H9 (cell line): ENCODE results near the gene EPAS1. TPM values are rescaled to one million over a fixed set of nuclear protein-coding genes. Genes with fewer than 3 reads are reported as not detected.

Source experiments
- DNase-seq: peaks from one replicate; pipeline ENCODE4 v3.0.0-alpha.2; 2017
- H2AFZ ChIP-seq: one replicate; pipeline ENCODE4 v1.6.1; 2013; ENCODE audit warnings: mild to moderate bottlenecking, low read length, control low read depth, moderate library complexity
- H2AK5ac ChIP-seq: 2 replicates; pipeline ENCODE4 v1.6.1; 2013; ENCODE audit warnings: low read length, control low read depth, mixed read lengths; ENCODE audit not compliant: insufficient read length
- H2BK120ac ChIP-seq: one replicate; pipeline ENCODE4 v1.6.1; 2013; ENCODE audit warnings: low read depth, mild to moderate bottlenecking, low read length, control low read depth, inconsistent platforms; ENCODE audit not compliant: poor library complexity, severe bottlenecking
- H2BK12ac ChIP-seq: 2 replicates; pipeline ENCODE4 v1.6.1; 2013; ENCODE audit warnings: low read length, control low read depth, mixed read lengths, low read depth; ENCODE audit not compliant: insufficient read length
- H2BK15ac ChIP-seq: 2 replicates; pipeline ENCODE4 v1.6.1; 2013; ENCODE audit warnings: low read depth, low read length, control low read depth
- H2BK20ac ChIP-seq: one replicate; pipeline ENCODE4 v1.6.1; 2013; ENCODE audit warnings: low read depth, mild to moderate bottlenecking, low read length, control low read depth, inconsistent platforms; ENCODE audit not compliant: poor library complexity, severe bottlenecking
- H2BK5ac ChIP-seq: 2 replicates; pipeline ENCODE4 v1.6.1; 2013; ENCODE audit warnings: low read length, control low read depth, mixed read lengths; ENCODE audit not compliant: insufficient read length
- H3K14ac ChIP-seq: 2 replicates; pipeline ENCODE4 v1.6.1; 2013; ENCODE audit warnings: low read length, control low read depth; ENCODE audit not compliant: insufficient read depth
- H3K18ac ChIP-seq: 2 replicates; pipeline ENCODE4 v1.6.1; 2013; ENCODE audit warnings: low read depth, mild to moderate bottlenecking, mixed read lengths, low read length, control low read depth; ENCODE audit not compliant: insufficient read length
- H3K23ac ChIP-seq: 2 replicates; pipeline ENCODE4 v1.6.1; 2013; ENCODE audit warnings: low read length, control low read depth, mixed read lengths, low read depth; ENCODE audit not compliant: insufficient read length
- H3K23me2 ChIP-seq: 2 replicates; pipeline ENCODE4 v1.6.1; 2013; ENCODE audit warnings: low read depth, mild to moderate bottlenecking, mixed read lengths, low read length, control low read depth; ENCODE audit not compliant: insufficient read length, poor library complexity, severe bottlenecking
- H3K27ac ChIP-seq: 2 replicates; pipeline ENCODE4 v1.5.1; 2013; ENCODE audit warnings: low read length, control low read depth, mixed read lengths, low read depth; ENCODE audit not compliant: insufficient read length
- H3K27me3 ChIP-seq: 2 replicates; pipeline ENCODE4 v1.6.1; 2013; ENCODE audit warnings: low read length, control low read depth, inconsistent platforms; ENCODE audit not compliant: insufficient read depth
- H3K4ac ChIP-seq: 2 replicates; pipeline ENCODE4 v1.6.1; 2013; ENCODE audit warnings: low read depth, mild to moderate bottlenecking, control low read depth, inconsistent platforms, low read length, moderate library complexity
- H3K4me1 ChIP-seq: 2 replicates; pipeline ENCODE4 v1.6.1; 2013; ENCODE audit warnings: low read length, control low read depth, inconsistent platforms; ENCODE audit not compliant: insufficient read depth
- H3K4me2 ChIP-seq: 2 replicates; pipeline ENCODE4 v1.6.1; 2013; ENCODE audit warnings: low read length, control low read depth, mixed read lengths; ENCODE audit not compliant: insufficient read length, insufficient read depth
- H3K56ac ChIP-seq: 2 replicates; pipeline ENCODE4 v1.6.1; 2013; ENCODE audit warnings: low read depth, mild to moderate bottlenecking, mixed read lengths, low read length, control low read depth; ENCODE audit not compliant: insufficient read length
- H3K79me1 ChIP-seq: 2 replicates; pipeline ENCODE4 v1.6.1; 2013; ENCODE audit warnings: low read depth, mild to moderate bottlenecking, moderate library complexity, low read length, control low read depth, inconsistent platforms; ENCODE audit not compliant: insufficient read depth, poor library complexity, severe bottlenecking
- H3K79me2 ChIP-seq: 2 replicates; pipeline ENCODE4 v1.6.1; 2013; ENCODE audit warnings: low read length, control low read depth, inconsistent platforms; ENCODE audit not compliant: insufficient read depth
- H3K9ac ChIP-seq: 2 replicates; pipeline ENCODE4 v1.6.1; 2013; ENCODE audit warnings: low read length, control low read depth, mixed read lengths; ENCODE audit not compliant: insufficient read length; ENCODE audit errors: extremely low read depth
- H3K9me3 ChIP-seq: one replicate; pipeline ENCODE4 v1.6.1; 2013; ENCODE audit warnings: low read depth, low read length, inconsistent platforms; ENCODE audit not compliant: control insufficient read depth
- H3T11ph ChIP-seq: one replicate; pipeline ENCODE4 v1.6.1; 2013; ENCODE audit warnings: mild to moderate bottlenecking, low read length, control low read depth, inconsistent platforms
- H4K20me1 ChIP-seq: one replicate; pipeline ENCODE4 v1.6.1; 2013; ENCODE audit not compliant: control insufficient read depth, insufficient read length, insufficient read depth
- H4K5ac ChIP-seq: 2 replicates; pipeline ENCODE4 v1.6.1; 2013; ENCODE audit warnings: low read depth, mild to moderate bottlenecking, mixed read lengths, low read length, control low read depth; ENCODE audit not compliant: insufficient read length
- H4K8ac ChIP-seq: replicated peaks from 2 replicates; pipeline ENCODE4 v1.6.1; 2013; ENCODE audit warnings: low read length, control low read depth, mixed read lengths, low read depth; ENCODE audit not compliant: insufficient read length
- H4K91ac ChIP-seq: 2 replicates; pipeline ENCODE4 v1.6.1; 2013; ENCODE audit warnings: low read depth, mild to moderate bottlenecking, moderate library complexity, mixed read lengths, low read length, control low read depth; ENCODE audit not compliant: insufficient read length
- H3K27ac Mint-ChIP-seq, 3 experiments: 2 replicates in 2 of 3; 3 replicates in 1 of 3; pipeline ENCODE4 v1.8.0; 2020 to 2021; ENCODE audit warnings: mixed read lengths in 3 of 3, mild to moderate bottlenecking in 1 of 3, moderate library complexity in 1 of 3
- H3K27me3 Mint-ChIP-seq: 2 replicates; pipeline ENCODE4 v1.8.0; 2021; ENCODE audit warnings: low read depth, mild to moderate bottlenecking, moderate library complexity, mixed read lengths
- H3K36me3 Mint-ChIP-seq, 3 experiments: 2 replicates in 2 of 3; 3 replicates in 1 of 3; pipeline ENCODE4 v1.8.0; 2020 to 2021; ENCODE audit warnings: low read depth in 3 of 3, mixed read lengths in 3 of 3; ENCODE audit not compliant: insufficient read depth in 1 of 3
- H3K4me1 Mint-ChIP-seq, 2 experiments: 2 replicates each; pipeline ENCODE4 v1.8.0; 2020; ENCODE audit warnings: mixed read lengths in 2 of 2
- H3K4me3 Mint-ChIP-seq, 2 experiments: 2 replicates in 1 of 2; 3 replicates in 1 of 2; pipeline ENCODE4 v1.8.0; 2020 to 2021; ENCODE audit warnings: mild to moderate bottlenecking in 2 of 2, mixed read lengths in 2 of 2, moderate library complexity in 1 of 2
- H3K9me3 Mint-ChIP-seq, 2 experiments: 2 replicates in 1 of 2; 3 replicates in 1 of 2; pipeline ENCODE4 v1.8.0; 2020; ENCODE audit warnings: mild to moderate bottlenecking in 2 of 2, mixed read lengths in 2 of 2, moderate library complexity in 1 of 2
- WGBS: extraction: QIAGEN DNeasy Blood & Tissue Kit; methylation state at CpG from one replicate; pipeline ENCODE4 v1.1.7; 2013; ENCODE audit warnings: missing lambda C conversion rate, low lambda C conversion rate, mixed read lengths; ENCODE audit not compliant: insufficient read length; ENCODE audit errors: extremely low coverage; 5-methylcytosine and 5-hydroxymethylcytosine counted together
- total RNA-seq: library from RNA; stranded (reverse); gene quantifications from 2 replicates; pipeline ENCODE4 v1.2.1, GENCODE V29; 2021
- TF ChIP-seq, protein P1 (sequence below): fragments of 200-600 bp; sonication (generic); conservative IDR thresholded peaks from 3 replicates; pipeline ENCODE4 v1.8.0; 2021; ENCODE audit warnings: antibody characterized with exemption, mild to moderate bottlenecking

Gene EPAS1
- total RNA-seq, 1 experiment from 2014 or later = 1.1 TPM

DNA sequence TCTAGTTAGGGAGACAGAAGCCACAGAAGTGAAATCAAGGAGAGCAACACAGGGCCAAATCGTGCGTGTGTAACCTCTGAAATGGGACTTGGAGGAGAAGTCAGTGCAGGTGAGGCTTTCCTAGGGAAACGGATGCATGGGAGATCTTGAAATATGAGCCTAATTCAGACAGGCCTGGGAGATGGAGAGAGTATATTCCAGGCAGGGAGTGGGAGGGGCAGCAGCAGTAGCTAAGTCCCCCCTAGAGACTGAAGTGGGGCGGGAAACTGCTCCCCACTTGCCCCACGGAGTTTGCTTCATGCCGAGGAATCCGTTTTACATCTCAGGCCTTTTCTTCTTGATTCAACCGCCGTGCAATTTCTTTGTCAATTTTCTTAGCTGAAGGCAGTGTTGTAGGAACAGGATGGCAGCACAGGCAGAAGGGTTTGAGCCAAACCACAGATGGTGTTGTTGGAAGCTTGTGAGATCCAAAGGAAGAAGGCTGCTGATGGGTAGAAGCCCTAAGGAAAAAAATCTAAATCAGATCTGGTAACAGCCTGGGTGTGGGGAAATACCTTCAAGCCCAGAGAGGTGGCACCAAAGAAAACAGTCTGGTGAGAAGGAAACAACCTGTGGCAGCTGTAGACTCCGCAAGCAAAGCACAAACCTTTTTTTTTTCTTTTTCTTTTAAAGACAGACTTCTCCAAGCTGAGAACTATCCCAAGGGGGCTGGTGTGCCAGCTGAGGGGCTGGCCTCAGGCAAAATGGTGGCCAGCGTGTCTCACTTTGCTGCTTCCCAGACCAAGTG is 40.2 kb downstream of the EPAS1 start:
- WGBS = no CpG with 5 or more reads among the region's 11 CpGs
- Mint-ChIP-seq H3K36me3 (no peaks in the 10 kb centered on the region), H3K4me3 (no peak overlapping the region), H3K4me1 (peaks cover 27 to 29% of the 10 kb centered on the region in 2 experiments), H3K27ac (peak overlapping the region in 1 of 3 experiments; percentile 62; a peak in 2 of 7 replicates), H3K9me3 (no peaks in the 10 kb centered on the region), H3K27me3 (peaks cover 30% of the 10 kb centered on the region)
- H3K23me2 ChIP-seq = no peaks in the 10 kb centered on the region
- H3T11ph ChIP-seq = no peak overlapping the region
- no peak overlapping the region for H2AFZ ChIP-seq
- no peak overlapping the region for H3K4ac ChIP-seq
- H3K27me3 ChIP-seq = no peaks in the 10 kb centered on the region; the same call in 1 of the 2 replicates
- H3K56ac ChIP-seq = no peak overlapping the region
- H3K4me2 ChIP-seq = no peak overlapping the region
- no peak overlapping the region for H4K91ac ChIP-seq
- no peak overlapping the region for H3K27ac ChIP-seq
- no peaks in the 10 kb centered on the region for H3K9me3 ChIP-seq
- no peak overlapping the region for H3K9ac ChIP-seq
- no peak overlapping the region for H2BK20ac ChIP-seq
- no peaks in the 10 kb centered on the region for H3K79me2 ChIP-seq
- no peaks in the 10 kb centered on the region for H4K20me1 ChIP-seq
- no peak overlapping the region for H2BK5ac ChIP-seq
- no peak overlapping the region for H2AK5ac ChIP-seq
- no peak for DNase-seq
- no peak overlapping the region for H3K18ac ChIP-seq
- H3K23ac ChIP-seq = no peak overlapping the region
- no peaks in the 10 kb centered on the region for H3K79me1 ChIP-seq
- H3K4me1 ChIP-seq = peaks cover 10% of the 10 kb centered on the region; the same call in 1 of the 2 replicates
- no peak overlapping the region for H3K14ac ChIP-seq
- no peak overlapping the region for H4K8ac ChIP-seq
- H2BK15ac ChIP-seq = no peak overlapping the region
- H2BK12ac ChIP-seq = no peak overlapping the region
- H4K5ac ChIP-seq = no peak overlapping the region
- no peak overlapping the region for H2BK120ac ChIP-seq
- TF ChIP-seq, protein P1, sequence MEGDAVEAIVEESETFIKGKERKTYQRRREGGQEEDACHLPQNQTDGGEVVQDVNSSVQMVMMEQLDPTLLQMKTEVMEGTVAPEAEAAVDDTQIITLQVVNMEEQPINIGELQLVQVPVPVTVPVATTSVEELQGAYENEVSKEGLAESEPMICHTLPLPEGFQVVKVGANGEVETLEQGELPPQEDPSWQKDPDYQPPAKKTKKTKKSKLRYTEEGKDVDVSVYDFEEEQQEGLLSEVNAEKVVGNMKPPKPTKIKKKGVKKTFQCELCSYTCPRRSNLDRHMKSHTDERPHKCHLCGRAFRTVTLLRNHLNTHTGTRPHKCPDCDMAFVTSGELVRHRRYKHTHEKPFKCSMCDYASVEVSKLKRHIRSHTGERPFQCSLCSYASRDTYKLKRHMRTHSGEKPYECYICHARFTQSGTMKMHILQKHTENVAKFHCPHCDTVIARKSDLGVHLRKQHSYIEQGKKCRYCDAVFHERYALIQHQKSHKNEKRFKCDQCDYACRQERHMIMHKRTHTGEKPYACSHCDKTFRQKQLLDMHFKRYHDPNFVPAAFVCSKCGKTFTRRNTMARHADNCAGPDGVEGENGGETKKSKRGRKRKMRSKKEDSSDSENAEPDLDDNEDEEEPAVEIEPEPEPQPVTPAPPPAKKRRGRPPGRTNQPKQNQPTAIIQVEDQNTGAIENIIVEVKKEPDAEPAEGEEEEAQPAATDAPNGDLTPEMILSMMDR = no peak
